Smooth muscle cell (in vitro differentiated cells): ENCODE measurements around the gene NFE2L1. TPM values are rescaled to one million over a fixed set of nuclear protein-coding genes. Genes with fewer than 3 reads are reported as not detected.
A peak's percentile ranks its signal among the peaks of the same experiment; 100 is the strongest.

Source experiments
- DNase-seq: peaks from one replicate; lab custom pipeline; 2025; ENCODE audit not compliant: unreplicated experiment; lab: John Stamatoyannopoulos, UW
- H2AFZ ChIP-seq: fragments of 200-600 bp; sonication (generic); 2 replicates; pipeline ENCODE4 v1.6.0; 2016; ENCODE audit warnings: antibody characterized with exemption, low read depth, mild to moderate bottlenecking
- H3F3A ChIP-seq: fragments of 200-600 bp; sonication (generic); 2 replicates; pipeline ENCODE4 v1.6.0; 2017; ENCODE audit warnings: antibody characterized with exemption, low read depth
- H3K27ac ChIP-seq: fragments of 200-600 bp; sonication (generic); 2 replicates; pipeline ENCODE4 v1.5.1; 2016; ENCODE audit warnings: low read depth, mild to moderate bottlenecking
- H3K27me3 ChIP-seq: fragments of 200-600 bp; sonication (generic); 2 replicates; pipeline ENCODE4 v1.6.1; 2016; ENCODE audit warnings: low read depth, mild to moderate bottlenecking
- H3K36me3 ChIP-seq: fragments of 200-600 bp; sonication (generic); 2 replicates; pipeline ENCODE4 v1.5.1; 2016; ENCODE audit warnings: low read depth
- H3K4me1 ChIP-seq: fragments of 200-600 bp; sonication (generic); 2 replicates; pipeline ENCODE4 v1.5.1; 2016; ENCODE audit warnings: low read depth
- H3K4me2 ChIP-seq: fragments of 200-600 bp; sonication (generic); 2 replicates; pipeline ENCODE4 v1.6.0; 2016; ENCODE audit warnings: mild to moderate bottlenecking
- H3K4me3 ChIP-seq: fragments of 200-600 bp; sonication (generic); 2 replicates; pipeline ENCODE4 v1.5.1; 2016; ENCODE audit warnings: mild to moderate bottlenecking
- H3K79me2 ChIP-seq: fragments of 200-600 bp; sonication (generic); 2 replicates; pipeline ENCODE4 v1.6.0; 2016; ENCODE audit warnings: low read depth, mild to moderate bottlenecking
- H3K9ac ChIP-seq: fragments of 200-600 bp; sonication (generic); 2 replicates; pipeline ENCODE4 v1.6.0; 2016; ENCODE audit warnings: low read depth
- H3K9me3 ChIP-seq: fragments of 200-600 bp; sonication (generic); replicated peaks from 2 replicates; pipeline ENCODE4 v1.5.1; 2016; ENCODE audit warnings: low read depth
- H4K20me1 ChIP-seq: fragments of 200-600 bp; sonication (generic); 2 replicates; pipeline ENCODE4 v1.6.0; 2016; ENCODE audit warnings: low read depth
- CTCF ChIP-seq: fragments of 200-600 bp; sonication (generic); IDR thresholded peaks from 2 replicates; pipeline ENCODE4 v1.5.1; 2017; ENCODE audit warnings: borderline replicate concordance, mild to moderate bottlenecking, antibody characterized with exemption; ENCODE audit not compliant: insufficient read depth, poor library complexity, severe bottlenecking
- WGBS: methylation state at CpG from one replicate; pipeline ENCODE4 v1.1.7; 2016; ENCODE audit warnings: low lambda C conversion rate; 5-methylcytosine and 5-hydroxymethylcytosine counted together
- polyA plus RNA-seq: library from polyadenylated mRNA; unstranded; fragments of >200 nt; fragmentation: Nextera tagmentation; extraction: Ambion mirVana; gene quantifications from 2 replicates; pipeline ENCODE4 v1.2.1, GENCODE V29; 2016
- total RNA-seq: library from RNA; depleted of rRNA; stranded (reverse); fragments of >200 nt; gene quantifications from 2 replicates; pipeline ENCODE4 v1.2.3, GENCODE V29; 2014

NFE2L1 gene
- total and polyA plus RNA-seq, 2 experiments from 2014 or later = 61.0 to 103 TPM

- Histone ChIP-seq H3F3A (peaks cover 18% of the 10 kb centered on the region), H3K4me2 (peak overlapping the region; percentile 96), H2AFZ (peak overlapping the region; percentile 82), H3K9me3 (no peaks in the 10 kb centered on the region), H3K4me1 (peaks cover 53% of the 10 kb centered on the region), H3K27ac (peak overlapping the region; percentile 36), H3K9ac (peak overlapping the region; percentile 47), H3K27me3 (no peaks in the 10 kb centered on the region), H3K36me3 (no peaks in the 10 kb centered on the region), H3K79me2 (no peaks in the 10 kb centered on the region), H3K4me3 (peak overlapping the region; percentile 54), H4K20me1 (no peaks in the 10 kb centered on the region)
- 8% methylated on average over 23 of the region's 23 CpGs for WGBS
- peak; percentile 26 for TF ChIP-seq CTCF
- no peak for DNase-seq
Measured at GRCh38 chr17:48011405-48012150, 36.6 kb upstream of the NFE2L1 start.

GRCh38 chr17:48012151-48012520 lies 36.0 kb upstream of the NFE2L1 start:
- Histone ChIP-seq H3K27ac (peak overlapping the region; percentile 36), H4K20me1 (no peaks in the 10 kb centered on the region), H3K27me3 (no peaks in the 10 kb centered on the region), H3F3A (peaks cover 16% of the 10 kb centered on the region), H2AFZ (peak overlapping the region; percentile 82), H3K9ac (peak overlapping the region; percentile 47), H3K36me3 (no peaks in the 10 kb centered on the region), H3K4me2 (peak overlapping the region; percentile 96), H3K79me2 (no peaks in the 10 kb centered on the region), H3K4me1 (peaks cover 52% of the 10 kb centered on the region), H3K4me3 (peak overlapping the region; percentile 54), H3K9me3 (no peaks in the 10 kb centered on the region)
- TF ChIP-seq CTCF = no peak
- WGBS = 2% methylated on average over 26 of the region's 34 CpGs
- no peak for DNase-seq

GRCh38 chr17:48012654-48013053 lies 35.5 kb upstream of the NFE2L1 start:
- Histone ChIP-seq H3K79me2 (no peaks in the 10 kb centered on the region), H3K27ac (no peak overlapping the region), H3K9ac (no peak overlapping the region), H3K9me3 (no peaks in the 10 kb centered on the region), H3K27me3 (no peaks in the 10 kb centered on the region), H3F3A (peaks cover 14% of the 10 kb centered on the region), H3K36me3 (no peaks in the 10 kb centered on the region), H3K4me1 (peaks cover 49% of the 10 kb centered on the region), H2AFZ (no peak overlapping the region), H3K4me2 (peak overlapping the region; percentile 96), H3K4me3 (peak overlapping the region; percentile 54), H4K20me1 (no peaks in the 10 kb centered on the region)
- no peak for TF ChIP-seq CTCF
- WGBS = 57% methylated on average over 3 of the region's 5 CpGs
- no peak for DNase-seq
